GM19463 (cell line): ENCODE results near the gene POLG2.
A peak's percentile ranks its signal among the peaks of the same experiment; 100 is the strongest.
"Not testable (repeated sequence)": the region's sequence is repeated elsewhere in the genome, so short reads cannot be mapped to it uniquely, and the experiment has no call there.

ENCODE experiments used
- ATAC-seq: cut with Tn5 transposase; IDR thresholded peaks from one replicate; pipeline ENCODE4 v1.9.1; 2021; ENCODE audit warnings: mild to moderate bottlenecking, moderate library complexity; ENCODE audit not compliant: unreplicated experiment

Gene POLG2

GRCh38 chr17:64491034-64491860 is 5.6 kb downstream of the POLG2 start:
- no peak for ATAC-seq

GRCh38 chr17:64488301-64488700 is 8.6 kb downstream of the POLG2 start:
- no peak for ATAC-seq

- ATAC-seq, result no peak
Observed at GRCh38 chr17:64484380-64484779, 12.5 kb downstream of the POLG2 start.

- no peak for ATAC-seq
Observed at GRCh38 chr17:64480951-64481350, 15.9 kb downstream of the POLG2 start.

GRCh38 chr17:64477849-64478248 is 19.0 kb downstream of the POLG2 start:
- ATAC-seq, result no peak

- no peak for ATAC-seq
Observed at GRCh38 chr17:64472564-64472963, 24.3 kb downstream of the POLG2 start.

- ATAC-seq, result no peak
Observed at GRCh38 chr17:64471440-64471839, 25.4 kb downstream of the POLG2 start.

GRCh38 chr17:64470625-64471024 is 26.2 kb downstream of the POLG2 start:
- ATAC-seq, result no peak

GRCh38 chr17:64466834-64467233 is 30.0 kb downstream of the POLG2 start:
- ATAC-seq, result not testable (repeated sequence)

GRCh38 chr17:64466019-64466735 is 30.7 kb downstream of the POLG2 start:
- no peak for ATAC-seq

GRCh38 chr17:64461788-64462187 is 35.1 kb downstream of the POLG2 start:
- ATAC-seq, result no peak

GRCh38 chr17:64460955-64461354 is 35.9 kb downstream of the POLG2 start:
- ATAC-seq, result no peak

GRCh38 chr17:64459818-64460217 is 37.0 kb downstream of the POLG2 start:
- not testable (repeated sequence) for ATAC-seq

- no peak for ATAC-seq
Observed at GRCh38 chr17:64459284-64459747, 37.5 kb downstream of the POLG2 start.

- ATAC-seq, result no peak
Observed at GRCh38 chr17:64458756-64459155, 38.1 kb downstream of the POLG2 start.

- ATAC-seq, result no peak
Observed at GRCh38 chr17:64457156-64457555, 39.7 kb downstream of the POLG2 start.

GRCh38 chr17:64455993-64456885 is 40.6 kb downstream of the POLG2 start:
- ATAC-seq, result no peak

- no peak for ATAC-seq
Observed at GRCh38 chr17:64449545-64449944, 47.3 kb downstream of the POLG2 start.

GRCh38 chr17:64448665-64449512 is 48.0 kb downstream of the POLG2 start, which contains the start of gene MILR1:
MILR1 (plus strand) TSS chr17:64449115; CDS start chr17:64449169, 54 bp downstream.
- no peak for ATAC-seq

GRCh38 chr17:64447526-64447925 is 49.3 kb downstream of the POLG2 start:
- ATAC-seq, result peak; percentile 56
